Thoracic aorta (tissue), 2 donors: ENCODE measurements around the gene CUEDC1. TPM values are rescaled to one million over a fixed set of nuclear protein-coding genes. Genes with fewer than 3 reads are reported as not detected.

Experiments
- ATAC-seq: fragments of 150-250 bp; one replicate; pipeline ENCODE4 v1.8.0; 2017; ENCODE audit warnings: low read depth; ENCODE audit not compliant: insufficient number of reproducible peaks, low FRiP score
- DNase-seq: peaks from one replicate; pipeline ENCODE4 v3.0.0-alpha.2; 2020; ENCODE audit warnings: low spot score
- H3K27ac ChIP-seq, 2 donors: fragments of 200-600 bp; sonication (generic); 1 replicate in 1 of 2; 2 replicates in 1 of 2; pipeline ENCODE4 v1.5.1; 2016; ENCODE audit warnings: mild to moderate bottlenecking in 2 of 2, moderate library complexity in 2 of 2
- H3K27me3 ChIP-seq: fragments of 200-600 bp; sonication (generic); replicated peaks from 2 replicates; pipeline ENCODE4 v1.6.0; 2016; ENCODE audit warnings: mild to moderate bottlenecking; ENCODE audit not compliant: insufficient read depth
- H3K36me3 ChIP-seq: fragments of 200-600 bp; sonication (generic); one replicate; pipeline ENCODE4 v1.5.1; 2016
- H3K4me1 ChIP-seq, 2 donors: fragments of 200-600 bp; sonication (generic); 1 replicate in 1 of 2; 2 replicates in 1 of 2; pipeline versions ENCODE4 v1.5.1 to v1.6.0; 2016; ENCODE audit warnings: low read depth in 2 of 2, mild to moderate bottlenecking in 1 of 2; ENCODE audit not compliant: control insufficient read depth in 1 of 2
- H3K4me3 ChIP-seq: fragments of 200-600 bp; sonication (generic); 2 replicates; pipeline ENCODE4 v1.5.1; 2016; ENCODE audit warnings: mild to moderate bottlenecking
- H3K9me3 ChIP-seq: fragments of 200-600 bp; sonication (generic); 2 replicates; pipeline ENCODE4 v1.5.1; 2016
- CTCF ChIP-seq: fragments of 200-600 bp; sonication (generic); IDR thresholded peaks from one replicate; pipeline ENCODE4 v1.5.1; 2019; ENCODE audit warnings: antibody characterized with exemption
- total RNA-seq, 2 donors: library from RNA; depleted of rRNA; stranded (reverse); fragments of >200 nt; gene quantifications; one replicate each; pipeline versions ENCODE4 v1.1.0 to v1.2.3, GENCODE V29; 2016

CUEDC1 gene
- total RNA-seq, 2 donors from 2014 or later: 32.7 to 93.1 TPM

- H3K27ac ChIP-seq: no peak overlapping the region
- TF ChIP-seq CTCF: no peak
- no peak for ATAC-seq
These were observed 40.7 kb downstream of the CUEDC1 start for GRCh38 chr17:57914273-57915142.

GRCh38 chr17:57913575-57914272, 41.5 kb downstream of the CUEDC1 start:
- Histone ChIP-seq H3K4me3 (no peak overlapping the region), H3K4me1 (peaks cover 26 to 67% of the 10 kb centered on the region in 2 donors), H3K36me3 (no peaks in the 10 kb centered on the region), H3K27me3 (no peaks in the 10 kb centered on the region), H3K27ac (no peak overlapping the region), H3K9me3 (no peaks in the 10 kb centered on the region)
- no peak for DNase-seq
- no peak for TF ChIP-seq CTCF
- no peak for ATAC-seq

More at GRCh38 chr17:57914273-57915142, 40.7 kb downstream of the CUEDC1 start:
- DNase-seq: no peak
- Histone ChIP-seq H3K36me3 (no peaks in the 10 kb centered on the region), H3K4me3 (no peak overlapping the region), H3K4me1 (peaks cover 28 to 75% of the 10 kb centered on the region in 2 donors), H3K27me3 (no peaks in the 10 kb centered on the region), H3K9me3 (no peaks in the 10 kb centered on the region)

- DNase-seq: peak; percentile 76
- peak overlapping the region; percentile 43 for H3K4me3 ChIP-seq
- TF ChIP-seq CTCF: no peak
- H3K27me3 ChIP-seq: no peaks in the 10 kb centered on the region
- peak overlapping the region in 1 of 2 donors; percentile 42 for H3K27ac ChIP-seq
- H3K36me3 ChIP-seq: no peaks in the 10 kb centered on the region
- peaks cover 16 to 56% of the 10 kb centered on the region in 2 donors for H3K4me1 ChIP-seq
- no peaks in the 10 kb centered on the region for H3K9me3 ChIP-seq
- ATAC-seq: peak; percentile 76
These were observed 43.2 kb downstream of the CUEDC1 start for GRCh38 chr17:57911834-57912673.

GRCh38 chr17:57910462-57911420, 44.5 kb downstream of the CUEDC1 start:
- ATAC-seq (no peak), DNase-seq (no peak)
- H3K4me1 ChIP-seq: peaks cover 16 to 42% of the 10 kb centered on the region in 2 donors
- no peak overlapping the region for H3K27ac ChIP-seq
- H3K27me3 ChIP-seq: no peaks in the 10 kb centered on the region
- TF ChIP-seq CTCF: no peak
- H3K9me3 ChIP-seq: no peaks in the 10 kb centered on the region
- no peaks in the 10 kb centered on the region for H3K36me3 ChIP-seq
- no peak overlapping the region for H3K4me3 ChIP-seq
